Cardiac muscle cell (in vitro differentiated cells and primary cell): ENCODE data around the gene APLN. TPM values are rescaled to one million over a fixed set of nuclear protein-coding genes. Genes with fewer than 3 reads are reported as not detected.

Experiments
- DNase-seq, 2 donors: peaks; one replicate each; pipeline versions ENCODE4 v3.0.0 to v3.0.0-alpha.2; 2010 to 2017; ENCODE audit warnings: low read depth in 1 of 2, low spot score in 1 of 2
- H3K27ac ChIP-seq: fragments of 200-600 bp; sonication (generic); 2 replicates; pipeline ENCODE4 v1.5.1; 2016
- H3K27me3 ChIP-seq: fragments of 200-600 bp; sonication (generic); 2 replicates; pipeline ENCODE4 v1.6.0; 2016; ENCODE audit warnings: control low read depth
- H3K36me3 ChIP-seq: fragments of 200-600 bp; sonication (generic); 2 replicates; pipeline ENCODE4 v1.5.1; 2016; ENCODE audit warnings: control low read depth
- H3K4me1 ChIP-seq: fragments of 200-600 bp; sonication (generic); 2 replicates; pipeline ENCODE4 v1.8.1; 2017; ENCODE audit warnings: low read depth, mild to moderate bottlenecking, mixed run types
- H3K4me3 ChIP-seq: fragments of 200-600 bp; sonication (generic); 2 replicates; pipeline ENCODE4 v1.5.1; 2016; ENCODE audit warnings: mild to moderate bottlenecking
- H3K9me3 ChIP-seq: fragments of 200-600 bp; sonication (generic); 2 replicates; pipeline ENCODE4 v1.5.1; 2017; ENCODE audit warnings: low read depth, mild to moderate bottlenecking, control low read depth
- polyA plus RNA-seq: library from polyadenylated mRNA; unstranded; fragments of >200 nt; fragmentation: Nextera tagmentation; extraction: Ambion mirVana; gene quantifications from 2 replicates; pipeline ENCODE4 v1.2.1, GENCODE V29; 2016
- total RNA-seq: library from RNA; depleted of rRNA; stranded (reverse); fragments of >200 nt; gene quantifications from 2 replicates; pipeline ENCODE4 v1.2.3, GENCODE V29; 2016
- TF ChIP-seq, protein P1 (sequence below): IDR thresholded peaks from 2 replicates; pipeline ENCODE4 v1.5.1; 2012; ENCODE audit warnings: low read depth, mild to moderate bottlenecking, low read length

Gene APLN
- total and polyA plus RNA-seq, 2 experiments from 2014 or later: 0.45 to 1.1 TPM

DNA sequence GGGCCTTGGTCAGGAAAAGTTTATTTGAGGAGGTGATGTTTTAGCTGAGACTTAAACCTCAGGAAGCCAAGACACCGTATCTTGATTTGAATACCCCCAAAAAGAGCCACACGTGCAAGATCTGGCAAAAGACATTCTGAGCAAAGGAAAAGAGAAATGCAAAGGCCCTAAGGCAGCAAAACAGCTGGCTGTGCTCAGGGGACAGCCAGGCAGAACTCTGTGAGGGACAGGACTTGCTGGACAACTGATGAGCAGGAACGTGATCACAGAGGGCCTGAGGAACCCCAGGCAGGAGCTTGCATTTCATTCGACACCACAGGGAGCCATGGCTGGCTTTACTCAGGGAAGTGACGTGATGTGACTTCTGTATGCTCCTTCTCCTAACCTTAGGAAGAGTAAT, 58.7 kb downstream of the APLN start:
- Histone ChIP-seq H3K4me1 (no peaks in the 10 kb centered on the region), H3K27me3 (no peaks in the 10 kb centered on the region), H3K9me3 (no peaks in the 10 kb centered on the region), H3K4me3 (no peak overlapping the region), H3K36me3 (no peaks in the 10 kb centered on the region), H3K27ac (no peak overlapping the region)
- DNase-seq: no peak
- TF ChIP-seq, protein P1, sequence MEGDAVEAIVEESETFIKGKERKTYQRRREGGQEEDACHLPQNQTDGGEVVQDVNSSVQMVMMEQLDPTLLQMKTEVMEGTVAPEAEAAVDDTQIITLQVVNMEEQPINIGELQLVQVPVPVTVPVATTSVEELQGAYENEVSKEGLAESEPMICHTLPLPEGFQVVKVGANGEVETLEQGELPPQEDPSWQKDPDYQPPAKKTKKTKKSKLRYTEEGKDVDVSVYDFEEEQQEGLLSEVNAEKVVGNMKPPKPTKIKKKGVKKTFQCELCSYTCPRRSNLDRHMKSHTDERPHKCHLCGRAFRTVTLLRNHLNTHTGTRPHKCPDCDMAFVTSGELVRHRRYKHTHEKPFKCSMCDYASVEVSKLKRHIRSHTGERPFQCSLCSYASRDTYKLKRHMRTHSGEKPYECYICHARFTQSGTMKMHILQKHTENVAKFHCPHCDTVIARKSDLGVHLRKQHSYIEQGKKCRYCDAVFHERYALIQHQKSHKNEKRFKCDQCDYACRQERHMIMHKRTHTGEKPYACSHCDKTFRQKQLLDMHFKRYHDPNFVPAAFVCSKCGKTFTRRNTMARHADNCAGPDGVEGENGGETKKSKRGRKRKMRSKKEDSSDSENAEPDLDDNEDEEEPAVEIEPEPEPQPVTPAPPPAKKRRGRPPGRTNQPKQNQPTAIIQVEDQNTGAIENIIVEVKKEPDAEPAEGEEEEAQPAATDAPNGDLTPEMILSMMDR: no peak

Other genes with a start within 250 kb of the APLN start
- 93.9 and 142 TPM in 2 replicates for gene SMARCA1, start 131.5 kb downstream of the APLN start, total RNA-seq
- gene SMARCA1, start 131.5 kb downstream of the APLN start, polyA plus RNA-seq: 83.6 and 130 TPM in 2 replicates
- gene OCRL, start 114.7 kb downstream of the APLN start, total RNA-seq: 8.4 and 15.3 TPM in 2 replicates
- gene OCRL, start 114.7 kb downstream of the APLN start, polyA plus RNA-seq: 6.3 and 10.7 TPM in 2 replicates
- gene XPNPEP2, start 84.0 kb upstream of the APLN start, total RNA-seq: 0.18 TPM in 1 of 2 replicates, not detected in the other
- not detected in 2 replicates for gene XPNPEP2, start 84.0 kb upstream of the APLN start, polyA plus RNA-seq
- gene SASH3, start 125.0 kb upstream of the APLN start, total RNA-seq: not detected in 2 replicates
- gene SASH3, start 125.0 kb upstream of the APLN start, polyA plus RNA-seq: 0.13 and 0.21 TPM in 2 replicates
- gene ZDHHC9, start 188.9 kb upstream of the APLN start, total RNA-seq: 9.9 and 12.9 TPM in 2 replicates
- 15.5 and 15.6 TPM in 2 replicates for gene ZDHHC9, start 188.9 kb upstream of the APLN start, polyA plus RNA-seq